Measurements from ENCODE around the gene PRKCA.

DNA sequence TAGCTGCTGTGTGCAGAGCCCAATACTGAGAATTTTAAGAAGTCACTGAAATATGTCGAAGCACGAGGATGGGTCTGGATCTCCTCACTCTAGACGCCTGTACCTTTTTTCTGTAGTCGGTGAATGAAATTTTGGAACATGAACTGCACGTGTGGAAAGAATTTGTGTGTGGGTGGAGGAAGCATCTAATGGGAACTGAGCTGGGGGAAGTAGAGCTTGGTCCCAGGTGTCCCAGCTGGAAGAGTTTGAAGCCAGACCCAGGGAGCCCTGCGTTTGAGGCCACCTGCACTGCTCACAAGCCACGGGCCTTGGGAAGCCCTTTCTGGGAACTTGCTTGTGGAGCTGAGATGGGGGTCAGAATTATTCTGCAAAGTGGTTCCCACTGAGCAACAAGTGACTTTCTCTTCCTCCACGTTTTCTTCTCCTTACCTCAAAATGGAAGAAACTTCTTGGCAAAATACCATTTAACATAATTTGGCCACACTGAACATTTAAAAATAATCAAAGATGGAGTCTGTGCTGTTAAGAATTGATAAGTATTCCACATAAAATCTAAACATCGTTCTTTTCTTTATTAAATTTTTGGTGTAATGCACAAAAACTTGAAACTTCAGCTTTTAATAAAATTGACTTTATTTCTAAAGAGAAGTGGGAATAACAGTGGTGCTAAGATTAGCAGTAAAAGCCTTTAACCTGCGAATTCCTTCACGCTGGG, 163.8 kb downstream of the PRKCA start:
- TF ChIP-seq CTCF (IDR thresholded peaks at IDR 0.05) (no peak), POLR2AphosphoS5 (IDR thresholded peaks at IDR 0.05) (no peak)

Measured in suprapubic skin (tissue), 3 donors.